ENCODE results near the gene AIMP1.
"Not testable (repeated sequence)": the region's sequence is repeated elsewhere in the genome, so short reads cannot be mapped to it uniquely, and the experiment has no call there.

Gene AIMP1

DNA sequence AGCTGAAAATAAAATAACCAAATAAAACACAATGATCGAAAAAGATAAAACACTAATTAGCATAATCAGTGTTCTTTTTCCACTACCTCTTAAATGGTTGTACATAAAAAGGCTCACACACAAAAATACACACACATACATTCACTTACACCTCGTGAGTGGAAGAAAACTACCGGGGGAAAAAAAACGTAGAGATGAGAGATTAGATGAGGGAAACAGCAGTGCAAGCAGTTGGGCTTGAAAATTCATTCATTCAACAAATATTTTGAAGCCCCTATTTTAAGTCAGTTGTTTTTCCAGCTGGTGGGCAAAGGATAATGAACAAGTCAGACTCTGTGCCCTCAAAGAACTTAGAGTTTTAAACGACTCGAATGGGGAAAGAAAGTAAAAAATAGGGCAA is 1.4 kb upstream of the AIMP1 start:
- peak overlapping the region; percentile 99 for H3K27ac ChIP-seq (ENCODE audit: low read length)
- H3K9me3 ChIP-seq (ENCODE audit: control insufficient read depth in 1 of 2, low read length in 2 of 2), result no peaks in the 10 kb centered on the region
- H3K4me1 ChIP-seq (ENCODE audit: control insufficient read depth in 1 of 2, insufficient read depth in 2 of 2, low read length in 2 of 2), result peaks cover 17 to 37% of the 10 kb centered on the region in 2 donors
- peaks cover 0 to 4% of the 10 kb centered on the region in 2 donors for H3K36me3 ChIP-seq (ENCODE audit: control insufficient read depth in 1 of 2, insufficient read depth in 2 of 2, low read length in 2 of 2)
- no peaks in the 10 kb centered on the region for H3K27me3 ChIP-seq (ENCODE audit: low read depth, low read length)
- peak overlapping the region; percentile 79 to 99 for H3K4me3 ChIP-seq (ENCODE audit: low read depth in 1 of 2, low read length in 2 of 2)

DNA sequence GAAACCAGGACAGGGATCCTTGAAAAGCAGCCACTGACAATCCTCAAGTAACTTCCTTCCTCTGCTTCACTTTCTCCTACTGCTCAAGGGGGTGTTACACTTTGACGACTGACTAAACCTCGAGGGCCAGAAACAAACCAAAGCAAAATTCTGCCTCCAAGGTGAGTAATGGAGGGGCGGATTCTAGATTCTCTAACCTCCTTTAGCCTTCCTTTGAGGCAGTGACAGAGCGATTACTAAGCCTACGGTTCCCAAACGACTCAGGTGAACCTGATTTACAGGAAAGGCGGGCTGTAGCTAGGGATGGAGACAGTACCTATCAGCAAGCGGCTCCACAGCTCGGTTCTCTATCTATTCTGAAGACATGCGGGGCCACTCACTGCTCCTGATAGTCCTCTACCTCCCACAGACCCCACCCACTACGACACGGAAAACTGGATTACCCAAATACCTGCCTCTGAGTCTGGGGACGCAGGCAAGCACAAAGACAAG is 828 bp upstream of the AIMP1 start:
- Histone ChIP-seq H3K4me1 (ENCODE audit: control insufficient read depth in 1 of 2, insufficient read depth in 2 of 2, low read length in 2 of 2) (peaks cover 17 to 37% of the 10 kb centered on the region in 2 donors), H3K27ac (ENCODE audit: low read length) (peak overlapping the region; percentile 99), H3K9me3 (ENCODE audit: control insufficient read depth in 1 of 2, low read length in 2 of 2) (no peaks in the 10 kb centered on the region), H3K4me3 (ENCODE audit: low read depth in 1 of 2, low read length in 2 of 2) (peak overlapping the region; percentile 79 to 99), H3K27me3 (ENCODE audit: low read depth, low read length) (no peaks in the 10 kb centered on the region), H3K36me3 (ENCODE audit: control insufficient read depth in 1 of 2, insufficient read depth in 2 of 2, low read length in 2 of 2) (peaks cover 0 to 4% of the 10 kb centered on the region in 2 donors)

DNA sequence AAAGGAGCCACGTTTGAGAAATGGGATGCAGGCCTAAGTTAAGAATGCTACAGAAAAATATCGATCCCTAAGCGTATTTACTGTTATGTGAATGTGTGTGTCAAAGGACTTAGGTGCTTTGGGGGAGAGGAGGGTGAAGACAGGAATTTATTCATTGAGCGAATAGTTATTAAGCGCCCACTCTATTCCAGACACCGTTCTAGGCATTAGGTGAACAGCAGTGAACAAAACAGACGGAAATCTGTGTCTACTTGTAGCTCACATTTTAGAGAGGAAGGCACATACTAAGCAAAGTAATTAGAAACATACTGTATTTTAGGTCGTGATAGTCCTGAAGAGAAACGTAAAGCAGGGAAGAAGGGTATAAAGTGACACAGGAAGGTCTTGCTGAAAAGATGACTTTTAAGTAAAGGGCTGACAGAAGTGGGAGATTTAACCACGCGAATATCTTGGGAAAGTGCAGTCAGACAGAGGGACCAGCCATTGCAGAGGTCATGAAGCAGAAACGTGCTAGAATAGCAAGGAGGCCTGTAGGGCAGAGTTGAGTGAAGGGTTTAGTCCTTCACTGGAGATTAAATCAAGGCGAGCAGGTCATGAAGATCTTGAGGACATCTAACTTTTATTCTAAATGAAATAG is 541 bp downstream of the AIMP1 start:
- Histone ChIP-seq H3K4me1 (ENCODE audit: control insufficient read depth in 1 of 2, insufficient read depth in 2 of 2, low read length in 2 of 2) (peaks cover 17 to 37% of the 10 kb centered on the region in 2 donors), H3K36me3 (ENCODE audit: control insufficient read depth in 1 of 2, insufficient read depth in 2 of 2, low read length in 2 of 2) (peaks cover 0 to 9% of the 10 kb centered on the region in 2 donors), H3K9me3 (ENCODE audit: control insufficient read depth in 1 of 2, low read length in 2 of 2) (no peaks in the 10 kb centered on the region), H3K27me3 (ENCODE audit: low read depth, low read length) (no peaks in the 10 kb centered on the region), H3K27ac (ENCODE audit: low read length) (peak overlapping the region; percentile 99), H3K4me3 (ENCODE audit: low read depth in 1 of 2, low read length in 2 of 2) (peak overlapping the region; percentile 79 to 99)

DNA sequence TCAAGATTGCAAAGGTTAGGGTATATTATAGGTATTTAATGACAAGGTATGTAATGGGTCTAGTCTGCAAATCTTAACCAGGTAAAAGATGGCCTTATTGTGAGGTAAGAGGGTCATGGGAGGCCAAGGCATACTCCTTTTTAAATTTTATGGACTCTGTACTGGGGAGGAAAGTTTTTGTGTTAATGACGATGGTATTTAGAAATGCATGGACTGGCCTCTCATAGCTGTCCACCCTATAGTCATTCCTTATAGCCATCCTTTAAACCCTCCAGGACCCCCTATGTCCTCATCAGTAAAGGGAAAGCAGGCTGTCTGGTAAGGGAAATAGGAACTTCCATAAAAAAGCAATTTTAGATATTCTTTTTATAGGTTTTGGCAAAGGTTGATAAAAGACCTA is 1.5 kb downstream of the AIMP1 start:
- no peak overlapping the region for H3K27ac ChIP-seq (ENCODE audit: low read length)
- peaks cover 0 to 9% of the 10 kb centered on the region in 2 donors for H3K36me3 ChIP-seq (ENCODE audit: control insufficient read depth in 1 of 2, insufficient read depth in 2 of 2, low read length in 2 of 2)
- H3K27me3 ChIP-seq (ENCODE audit: low read depth, low read length), result no peaks in the 10 kb centered on the region
- peaks cover 13 to 37% of the 10 kb centered on the region in 2 donors for H3K4me1 ChIP-seq (ENCODE audit: control insufficient read depth in 1 of 2, insufficient read depth in 2 of 2, low read length in 2 of 2)
- H3K9me3 ChIP-seq (ENCODE audit: control insufficient read depth in 1 of 2, low read length in 2 of 2), result no peaks in the 10 kb centered on the region
- peak overlapping the region; percentile 79 to 99 for H3K4me3 ChIP-seq (ENCODE audit: low read depth in 1 of 2, low read length in 2 of 2)

- Histone ChIP-seq H3K4me3 (ENCODE audit: low read depth in 1 of 2, low read length in 2 of 2) (no peak overlapping the region), H3K36me3 (ENCODE audit: control insufficient read depth in 1 of 2, insufficient read depth in 2 of 2, low read length in 2 of 2) (peaks cover 0 to 9% of the 10 kb centered on the region in 2 donors), H3K9me3 (ENCODE audit: control insufficient read depth in 1 of 2, low read length in 2 of 2) (no peaks in the 10 kb centered on the region), H3K27ac (ENCODE audit: low read length) (no peak overlapping the region), H3K27me3 (ENCODE audit: low read depth, low read length) (no peaks in the 10 kb centered on the region), H3K4me1 (ENCODE audit: control insufficient read depth in 1 of 2, insufficient read depth in 2 of 2, low read length in 2 of 2) (peaks cover 13 to 36% of the 10 kb centered on the region in 2 donors)
Observed at GRCh38 chr4:106318511-106318910, 2.2 kb downstream of the AIMP1 start.

GRCh38 chr4:106320235-106320634 is 3.9 kb downstream of the AIMP1 start:
- H3K27me3 ChIP-seq (ENCODE audit: low read depth, low read length), result no peaks in the 10 kb centered on the region
- H3K4me3 ChIP-seq (ENCODE audit: low read depth in 1 of 2, low read length in 2 of 2), result no peak overlapping the region

GRCh38 chr4:106321168-106321567 is 4.8 kb downstream of the AIMP1 start:
- H3K27me3 ChIP-seq (ENCODE audit: low read depth, low read length); H3K27ac ChIP-seq (ENCODE audit: low read length); H3K36me3 ChIP-seq (ENCODE audit: control insufficient read depth in 1 of 2, insufficient read depth in 2 of 2, low read length in 2 of 2); H3K9me3 ChIP-seq (ENCODE audit: control insufficient read depth in 1 of 2, low read length in 2 of 2); H3K4me3 ChIP-seq (ENCODE audit: low read depth in 1 of 2, low read length in 2 of 2): not testable (repeated sequence)
- peaks cover 8 to 23% of the 10 kb centered on the region in 2 donors for H3K4me1 ChIP-seq (ENCODE audit: control insufficient read depth in 1 of 2, insufficient read depth in 2 of 2, low read length in 2 of 2)

More at GRCh38 chr4:106320235-106320634, 3.9 kb downstream of the AIMP1 start:
- H3K36me3 ChIP-seq (ENCODE audit: control insufficient read depth in 1 of 2, insufficient read depth in 2 of 2, low read length in 2 of 2), result peaks cover 0 to 9% of the 10 kb centered on the region in 2 donors
- peaks cover 8 to 23% of the 10 kb centered on the region in 2 donors for H3K4me1 ChIP-seq (ENCODE audit: control insufficient read depth in 1 of 2, insufficient read depth in 2 of 2, low read length in 2 of 2)
- no peaks in the 10 kb centered on the region for H3K9me3 ChIP-seq (ENCODE audit: control insufficient read depth in 1 of 2, low read length in 2 of 2)
- H3K27ac ChIP-seq (ENCODE audit: low read length), result no peak overlapping the region

DNA sequence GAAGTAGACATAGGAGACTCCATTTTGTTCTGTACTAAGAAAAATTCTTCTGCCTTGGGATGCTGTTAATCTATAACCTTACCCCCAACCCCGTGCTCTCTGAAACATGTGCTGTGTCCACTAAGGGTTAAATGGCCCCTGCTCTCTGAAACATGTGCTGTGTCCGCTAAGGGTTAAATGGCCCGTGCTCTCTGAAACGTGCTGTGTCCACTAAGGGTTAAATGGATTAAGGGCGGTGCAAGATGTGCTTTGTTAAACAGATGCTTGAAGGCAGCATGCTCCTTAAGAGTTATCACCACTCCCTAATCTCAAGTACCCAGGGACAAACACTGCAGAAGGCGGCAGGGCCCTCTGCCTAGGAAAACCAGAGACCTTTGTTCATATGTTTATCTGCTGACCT is 5.5 kb downstream of the AIMP1 start:
- H3K4me1 ChIP-seq (ENCODE audit: control insufficient read depth in 1 of 2, insufficient read depth in 2 of 2, low read length in 2 of 2), result peaks cover 8 to 23% of the 10 kb centered on the region in 2 donors
- not testable (repeated sequence) for H3K36me3 ChIP-seq (ENCODE audit: control insufficient read depth in 1 of 2, insufficient read depth in 2 of 2, low read length in 2 of 2); H3K27ac ChIP-seq (ENCODE audit: low read length); H3K9me3 ChIP-seq (ENCODE audit: control insufficient read depth in 1 of 2, low read length in 2 of 2); H3K27me3 ChIP-seq (ENCODE audit: low read depth, low read length); H3K4me3 ChIP-seq (ENCODE audit: low read depth in 1 of 2, low read length in 2 of 2)

DNA sequence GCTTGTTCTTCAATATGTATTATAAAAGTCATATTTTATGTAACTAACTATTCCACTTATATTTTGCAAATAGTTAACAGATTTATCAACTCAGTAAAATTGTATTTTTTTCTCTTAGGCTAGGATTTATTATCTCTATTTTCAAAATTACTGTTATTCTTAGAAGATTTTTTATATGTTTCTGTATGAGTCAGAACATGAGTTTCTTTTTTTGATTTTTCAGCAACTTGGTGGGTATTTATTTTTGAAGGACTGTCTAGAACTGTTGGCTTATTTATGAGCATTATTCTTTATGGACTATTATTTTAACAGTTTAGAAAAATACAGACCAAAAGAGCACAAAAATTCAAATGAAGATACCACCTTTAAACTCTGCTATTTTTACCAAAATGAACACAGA is 6.8 kb downstream of the AIMP1 start:
- H3K4me3 ChIP-seq (ENCODE audit: low read depth in 1 of 2, low read length in 2 of 2), result no peak overlapping the region
- H3K4me1 ChIP-seq (ENCODE audit: control insufficient read depth in 1 of 2, insufficient read depth in 2 of 2, low read length in 2 of 2), result peaks cover 0 to 10% of the 10 kb centered on the region in 2 donors
- no peak overlapping the region for H3K27ac ChIP-seq (ENCODE audit: low read length)
- no peaks in the 10 kb centered on the region for H3K9me3 ChIP-seq (ENCODE audit: control insufficient read depth in 1 of 2, low read length in 2 of 2)
- no peaks in the 10 kb centered on the region for H3K27me3 ChIP-seq (ENCODE audit: low read depth, low read length)
- H3K36me3 ChIP-seq (ENCODE audit: control insufficient read depth in 1 of 2, insufficient read depth in 2 of 2, low read length in 2 of 2), result peaks cover 15% of the 10 kb centered on the region in 2 donors

GRCh38 chr4:106325800-106326199 is 9.4 kb downstream of the AIMP1 start:
- Histone ChIP-seq H3K4me3 (ENCODE audit: low read depth in 1 of 2, low read length in 2 of 2) (no peak overlapping the region), H3K36me3 (ENCODE audit: control insufficient read depth in 1 of 2, insufficient read depth in 2 of 2, low read length in 2 of 2) (peaks cover 24 to 25% of the 10 kb centered on the region in 2 donors), H3K4me1 (ENCODE audit: control insufficient read depth in 1 of 2, insufficient read depth in 2 of 2, low read length in 2 of 2) (no peaks in the 10 kb centered on the region), H3K9me3 (ENCODE audit: control insufficient read depth in 1 of 2, low read length in 2 of 2) (no peaks in the 10 kb centered on the region), H3K27ac (ENCODE audit: low read length) (no peak overlapping the region), H3K27me3 (ENCODE audit: low read depth, low read length) (no peaks in the 10 kb centered on the region)

GRCh38 chr4:106329041-106329618 is 12.8 kb downstream of the AIMP1 start:
- no peaks in the 10 kb centered on the region for H3K27me3 ChIP-seq (ENCODE audit: low read depth, low read length)

More at GRCh38 chr4:106329041-106329618, 12.8 kb downstream of the AIMP1 start:
- H3K9me3 ChIP-seq (ENCODE audit: control insufficient read depth in 1 of 2, low read length in 2 of 2), result no peaks in the 10 kb centered on the region
- H3K4me1 ChIP-seq (ENCODE audit: control insufficient read depth in 1 of 2, insufficient read depth in 2 of 2, low read length in 2 of 2), result no peaks in the 10 kb centered on the region
- peaks cover 36% of the 10 kb centered on the region in 2 donors for H3K36me3 ChIP-seq (ENCODE audit: control insufficient read depth in 1 of 2, insufficient read depth in 2 of 2, low read length in 2 of 2)
- H3K27ac ChIP-seq (ENCODE audit: low read length), result no peak overlapping the region
- H3K4me3 ChIP-seq (ENCODE audit: low read depth in 1 of 2, low read length in 2 of 2), result no peak overlapping the region
